Lower leg skin (tissue), 4 donors: ENCODE measurements around the gene CTSH. TPM values are rescaled to one million over a fixed set of nuclear protein-coding genes. Genes with fewer than 3 reads are reported as not detected.
A peak's percentile ranks its signal among the peaks of the same experiment; 100 is the strongest.

Source experiments
- DNase-seq, 2 donors: peaks; one replicate each; pipeline ENCODE4 v3.0.0-alpha.2; 2019; ENCODE audit warnings: low spot score in 2 of 2
- H3K4me3 ChIP-seq: fragments of 200-600 bp; sonication (generic); 2 replicates; pipeline ENCODE4 v1.5.1; 2017; ENCODE audit warnings: mild to moderate bottlenecking, low read depth; ENCODE audit not compliant: poor library complexity, severe bottlenecking
- CTCF ChIP-seq, 3 donors: fragments of 450-650 bp; IDR thresholded peaks; one replicate each; pipeline ENCODE4 v1.5.1; 2016; ENCODE audit warnings: antibody characterized with exemption in 3 of 3, mild to moderate bottlenecking in 3 of 3, moderate library complexity in 2 of 3
- POLR2A ChIP-seq, 2 donors: fragments of 450-650 bp; IDR thresholded peaks; one replicate each; pipeline ENCODE4 v1.6.1; 2016 to 2017; ENCODE audit warnings: antibody characterized with exemption in 2 of 2, mild to moderate bottlenecking in 1 of 2, moderate library complexity in 1 of 2
- WGBS, 2 donors: methylation state at CpG; one replicate each; pipeline ENCODE4 v1.1.5; 2018; 5-methylcytosine and 5-hydroxymethylcytosine counted together
- intact Hi-C: fragments of 100-400 bp; cut with DNase I; formaldehyde crosslinking; loops from one replicate; pipeline ENCODE4 v1.15.0; 2023; ENCODE audit warnings: low total_unique reads
- total RNA-seq, 4 donors: library from RNA; depleted of rRNA; stranded (reverse); fragments of >200 nt; gene quantifications; one replicate each; pipeline ENCODE4 v1.1.0, GENCODE V29; 2016

The CTSH gene
- total RNA-seq, 4 donors from 2014 or later: 213 to 518 (median 291) TPM

- 85 to 93% methylated on average over 6 of the region's 6 CpGs for WGBS, 2 donors
- TF ChIP-seq POLR2A (IDR thresholded peaks at IDR 0.05) (no peak), CTCF (IDR thresholded peaks at IDR 0.05) (no peak)
- intact Hi-C loops: no loop called here
- no peak overlapping the region for H3K4me3 ChIP-seq
- peak in 1 of 2 donors; percentile 76 for DNase-seq
Observed at GRCh38 chr15:78921517-78921916, 23.3 kb downstream of the CTSH start.

- DNase-seq: no peak
- TF ChIP-seq CTCF (IDR thresholded peaks at IDR 0.05) (no peak), POLR2A (IDR thresholded peaks at IDR 0.05) (no peak)
- WGBS, 2 donors: 82 to 84% methylated on average over 4 of the region's 4 CpGs
Observed at GRCh38 chr15:78917888-78918287, 27.0 kb downstream of the CTSH start.

GRCh38 chr15:78916088-78916487, 28.8 kb downstream of the CTSH start:
- intact Hi-C loops: no loop called here
- TF ChIP-seq CTCF (IDR thresholded peaks at IDR 0.05) (no peak), POLR2A (IDR thresholded peaks at IDR 0.05) (no peak)
- 50 to 52% methylated on average over 4 of the region's 4 CpGs for WGBS, 2 donors
- H3K4me3 ChIP-seq: no peak overlapping the region
- no peak for DNase-seq

More at GRCh38 chr15:78917888-78918287, 27.0 kb downstream of the CTSH start:
- H3K4me3 ChIP-seq: no peak overlapping the region
- intact Hi-C loops: no loop called here

- no peak for TF ChIP-seq POLR2A (IDR thresholded peaks at IDR 0.05)
- TF ChIP-seq CTCF (IDR thresholded peaks at IDR 0.05): no peak
- intact Hi-C loops: no loop called here
- H3K4me3 ChIP-seq: no peak overlapping the region
- WGBS, 2 donors: 27 to 47% methylated on average over 12 of the region's 12 CpGs
- peak; percentile 74 to 90 for DNase-seq
Observed at GRCh38 chr15:78915341-78916087, 29.3 kb downstream of the CTSH start.

DNA sequence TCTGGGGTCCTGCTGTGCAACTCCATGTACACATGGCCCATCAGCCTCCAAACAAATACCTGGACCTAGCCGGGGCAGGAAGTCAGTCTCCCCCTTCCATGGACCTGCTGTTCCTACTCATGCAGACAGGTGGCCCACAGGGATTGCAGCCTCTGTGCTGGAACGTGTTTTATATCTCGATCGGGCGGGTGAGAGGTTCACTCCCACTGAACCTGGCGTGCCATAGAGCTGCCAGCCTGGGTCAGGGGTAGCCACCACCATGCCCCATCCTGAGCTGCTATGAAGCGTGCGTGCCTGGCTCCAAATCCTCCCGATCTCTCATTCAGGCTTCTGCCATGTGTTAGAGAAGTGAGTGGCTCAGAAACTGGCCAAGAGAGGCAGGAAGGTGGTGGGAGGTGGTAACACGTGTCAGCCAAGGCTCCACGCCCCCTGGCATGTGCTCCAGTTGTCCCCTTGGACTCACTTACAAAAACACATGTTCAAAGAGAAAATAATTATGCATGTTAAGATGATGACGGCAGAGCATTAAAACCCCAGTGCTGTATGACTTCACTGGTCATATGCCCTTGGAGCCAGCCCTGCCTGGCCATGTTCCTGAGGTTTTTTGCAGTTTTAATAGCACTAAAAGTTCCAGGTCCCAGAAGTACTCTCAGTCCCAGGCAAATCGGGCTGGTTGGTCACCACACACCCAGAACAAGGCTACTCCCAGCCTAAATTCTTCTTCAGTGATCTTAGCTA, 30.6 kb downstream of the CTSH start:
- TF ChIP-seq CTCF (IDR thresholded peaks at IDR 0.05) (no peak), POLR2A (IDR thresholded peaks at IDR 0.05) (no peak)
- intact Hi-C loops: loop anchor here (5.0 kb wide), 1 partner anchor 268 kb away; no protein-coding TSS in a partner anchor
- DNase-seq: peak; percentile 68 to 92
- 57 to 66% methylated on average over 10 to 13 of the region's 13 CpGs for WGBS, 2 donors
- no peak overlapping the region for H3K4me3 ChIP-seq
